ENCODE measurements around the gene AMPD2.
"Not testable (repeated sequence)": the region's sequence is repeated elsewhere in the genome, so short reads cannot be mapped to it uniquely, and the experiment has no call there.

GRCh38 chr1:109673861-109674260 is 54.2 kb downstream of the AMPD2 start:
- TF ChIP-seq CTCF (IDR thresholded peaks at IDR 0.05); POLR2A (IDR thresholded peaks at IDR 0.05; ENCODE audit: low read depth): not testable (repeated sequence)
